GM20431 (cell line): Measurements from ENCODE around the gene SERHL2.
"Not testable (repeated sequence)": the region's sequence is repeated elsewhere in the genome, so short reads cannot be mapped to it uniquely, and the experiment has no call there.

Experiments used
- in situ Hi-C: fragments of 300-500 bp; cut with MseI, MboI; formaldehyde crosslinking; loops from one replicate; pipeline ENCODE4 v1.15.0; 2020; ENCODE audit warnings: low sequenced_read_pairs; ENCODE audit not compliant: unreplicated experiment

Gene SERHL2

GRCh38 chr22:42533638-42533977 lies 20.1 kb upstream of the SERHL2 start:
- in situ Hi-C loops: no loop called here

GRCh38 chr22:42535082-42535731 lies 18.5 kb upstream of the SERHL2 start:
- in situ Hi-C loops: not testable (repeated sequence)

DNA sequence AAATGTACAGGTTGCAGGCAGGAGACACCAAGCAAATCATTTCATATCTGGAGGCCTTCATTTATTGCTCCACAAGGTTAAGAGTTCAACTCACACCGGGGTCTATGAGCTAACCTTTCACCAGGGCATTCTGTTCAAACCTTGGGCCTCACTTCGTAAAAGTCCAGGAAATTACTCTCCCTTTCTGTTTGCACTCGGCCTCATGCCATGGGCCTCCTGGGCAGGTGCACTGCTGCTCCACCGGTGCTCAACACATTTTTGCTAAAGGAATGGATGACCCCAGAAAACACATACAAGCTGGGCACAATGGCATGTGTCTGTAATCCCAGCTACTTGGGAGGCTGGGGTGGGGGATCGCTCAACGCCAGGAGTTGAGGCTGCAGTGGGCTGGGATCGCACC lies 17.6 kb upstream of the SERHL2 start:
- in situ Hi-C loops: no loop called here

- in situ Hi-C loops: not testable (repeated sequence)
Observed at GRCh38 chr22:42536634-42537033, 17.1 kb upstream of the SERHL2 start.

GRCh38 chr22:42537199-42537831 lies 16.4 kb upstream of the SERHL2 start:
- in situ Hi-C loops: not testable (repeated sequence)

DNA sequence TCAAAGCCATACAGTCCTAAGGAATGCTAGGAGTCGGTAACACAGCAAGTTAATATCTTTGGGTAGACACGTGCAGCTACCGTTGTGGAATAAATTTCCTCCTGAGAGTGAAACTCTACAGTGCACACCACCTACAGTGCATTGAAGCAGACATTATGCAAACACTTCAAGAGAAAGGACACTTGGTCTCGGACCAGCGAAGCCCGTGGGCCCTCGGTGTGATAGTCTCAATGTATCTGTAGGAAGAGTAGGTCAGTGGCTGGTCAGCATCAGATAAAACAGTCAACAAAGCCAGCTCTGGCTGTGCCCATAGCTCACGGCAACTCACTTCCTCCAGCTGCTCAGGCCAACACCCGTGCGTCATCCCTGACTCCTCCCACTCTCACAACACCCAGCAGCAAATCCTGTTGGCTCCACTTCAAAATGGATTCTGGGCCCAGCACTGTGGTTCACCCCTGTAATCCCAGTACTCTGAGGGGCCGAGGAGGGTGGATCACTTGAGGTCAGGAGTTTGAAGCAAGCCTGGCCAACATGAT lies 14.5 kb upstream of the SERHL2 start:
- in situ Hi-C loops: not testable (repeated sequence)

DNA sequence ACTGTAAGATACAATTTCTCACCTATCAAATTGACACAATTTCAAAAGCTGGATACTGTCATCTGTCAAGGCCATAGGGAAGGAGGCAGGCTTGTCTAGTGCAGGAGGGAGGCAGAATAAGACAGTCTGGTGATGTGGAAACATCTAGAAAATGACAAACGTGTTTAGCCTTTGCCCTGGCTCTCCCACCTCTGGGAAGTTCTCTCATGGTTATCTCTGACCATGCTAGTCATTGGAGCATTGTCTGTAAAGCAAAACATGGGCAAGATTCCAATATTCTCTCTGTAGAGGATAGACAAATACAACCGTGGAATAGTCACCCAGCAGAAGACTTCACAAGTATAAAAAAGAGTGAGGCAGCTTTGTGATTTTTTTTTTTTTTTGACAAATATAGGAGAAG lies 9.1 kb upstream of the SERHL2 start:
- in situ Hi-C loops: no loop called here

- in situ Hi-C loops: no loop called here
Observed at GRCh38 chr22:42547562-42547961, 6.2 kb upstream of the SERHL2 start.

GRCh38 chr22:42548126-42548525 lies 5.6 kb upstream of the SERHL2 start:
- in situ Hi-C loops: not testable (repeated sequence)

- in situ Hi-C loops: no loop called here
Observed at GRCh38 chr22:42548597-42549330, 5.0 kb upstream of the SERHL2 start.

GRCh38 chr22:42549331-42550060 lies 4.3 kb upstream of the SERHL2 start:
- in situ Hi-C loops: no loop called here

DNA sequence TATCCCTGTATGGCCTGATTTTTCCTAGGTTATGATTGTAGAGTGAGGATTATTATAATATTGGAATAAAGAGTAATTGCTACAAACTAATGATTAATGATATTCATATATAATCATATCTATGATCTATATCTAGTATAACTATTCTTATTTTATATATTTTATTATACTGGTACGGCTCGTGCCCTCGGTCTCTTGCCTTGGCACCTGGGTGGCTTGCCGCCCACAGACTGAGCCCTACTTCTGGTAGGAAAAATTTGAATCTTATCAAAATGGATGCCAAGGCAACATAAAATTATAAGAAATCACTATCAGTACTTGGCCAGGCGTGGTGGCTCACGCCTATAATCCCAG lies 1.5 kb upstream of the SERHL2 start:
- in situ Hi-C loops: not testable (repeated sequence)

GRCh38 chr22:42560381-42560780 lies 6.6 kb downstream of the SERHL2 start:
- in situ Hi-C loops: no loop called here

GRCh38 chr22:42560781-42561180 lies 7.0 kb downstream of the SERHL2 start:
- in situ Hi-C loops: no loop called here

DNA sequence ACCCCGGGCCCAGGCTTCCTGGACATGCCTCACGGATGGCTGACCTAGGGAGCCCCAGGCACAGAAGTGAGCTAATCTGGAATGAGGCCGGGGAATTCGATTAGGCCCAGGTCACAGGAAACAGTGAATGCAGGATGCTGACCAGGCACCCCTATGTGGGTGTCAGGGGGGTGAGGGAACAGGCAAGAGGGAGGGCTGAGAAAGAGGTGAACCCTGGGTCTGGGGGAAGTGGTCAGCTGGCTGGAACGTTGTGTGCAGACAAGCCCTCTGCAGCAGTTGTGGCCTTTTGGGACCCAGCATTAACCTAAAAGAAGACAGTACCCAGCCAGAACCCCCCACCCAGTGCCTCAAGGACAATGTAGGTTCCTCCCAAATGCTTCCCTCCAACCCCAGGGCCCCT lies 8.1 kb downstream of the SERHL2 start:
- in situ Hi-C loops: no loop called here

DNA sequence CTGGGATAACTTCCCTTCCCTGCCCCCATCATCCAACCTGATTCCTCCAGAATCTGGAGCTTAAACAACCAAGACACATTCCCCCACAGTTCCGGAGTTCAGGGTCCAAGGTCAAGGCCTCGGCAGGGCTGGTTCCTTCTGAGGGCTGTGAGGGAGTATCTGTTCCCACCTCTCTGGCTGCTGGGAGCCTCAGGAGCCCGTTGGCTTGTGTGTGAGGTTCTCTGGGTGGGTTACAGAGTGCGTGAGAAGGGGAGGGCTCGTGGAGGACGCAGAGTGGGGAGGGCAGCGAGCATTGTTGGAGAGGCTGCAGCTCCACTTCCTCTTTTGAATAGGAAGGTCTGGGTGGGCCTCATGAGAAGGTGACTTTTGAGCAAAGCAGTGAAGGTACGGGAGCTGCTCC lies 8.5 kb downstream of the SERHL2 start:
- in situ Hi-C loops: no loop called here

DNA sequence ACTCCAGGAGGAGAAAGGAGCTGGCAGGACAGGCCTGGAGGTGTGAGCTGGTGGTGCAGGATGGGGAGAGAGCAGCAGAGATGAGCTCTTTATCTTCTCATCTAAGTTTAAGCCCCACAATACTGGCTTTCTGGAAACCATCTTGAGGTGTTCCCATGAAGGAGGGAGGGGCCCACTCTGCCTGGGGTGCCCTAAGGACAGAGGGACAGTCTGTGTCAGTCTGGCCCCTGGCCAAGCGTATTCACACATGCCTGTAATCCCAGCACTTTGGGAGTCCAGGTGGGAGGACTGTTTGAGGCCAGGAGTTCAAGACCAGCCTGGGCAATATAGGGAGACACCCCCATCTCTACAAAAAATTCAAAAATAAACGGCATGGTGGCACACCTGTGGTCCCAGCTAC lies 8.9 kb downstream of the SERHL2 start:
- in situ Hi-C loops: no loop called here

DNA sequence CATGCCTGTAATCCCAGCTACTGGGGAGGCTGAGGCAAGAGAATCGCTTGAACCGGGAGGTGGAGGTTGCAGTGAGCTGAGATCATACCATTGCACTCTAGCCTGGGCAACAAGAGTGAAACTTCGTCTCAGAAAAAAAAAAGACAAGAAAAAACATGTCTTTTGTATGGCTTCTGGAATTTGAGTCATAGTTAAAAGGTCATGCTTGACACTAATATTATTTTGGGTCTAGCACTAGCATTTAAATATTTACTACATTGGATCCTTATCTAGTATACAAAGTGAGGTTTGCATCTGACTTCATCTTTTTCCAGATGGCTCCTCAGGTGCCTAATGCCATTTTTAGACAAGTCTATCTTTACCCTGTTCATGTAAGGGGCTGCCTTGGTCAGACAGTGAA lies 10.2 kb downstream of the SERHL2 start:
- in situ Hi-C loops: not testable (repeated sequence)

- in situ Hi-C loops: no loop called here
Observed at GRCh38 chr22:42564699-42565098, 10.9 kb downstream of the SERHL2 start.

GRCh38 chr22:42565956-42566355 lies 12.2 kb downstream of the SERHL2 start:
- in situ Hi-C loops: no loop called here

DNA sequence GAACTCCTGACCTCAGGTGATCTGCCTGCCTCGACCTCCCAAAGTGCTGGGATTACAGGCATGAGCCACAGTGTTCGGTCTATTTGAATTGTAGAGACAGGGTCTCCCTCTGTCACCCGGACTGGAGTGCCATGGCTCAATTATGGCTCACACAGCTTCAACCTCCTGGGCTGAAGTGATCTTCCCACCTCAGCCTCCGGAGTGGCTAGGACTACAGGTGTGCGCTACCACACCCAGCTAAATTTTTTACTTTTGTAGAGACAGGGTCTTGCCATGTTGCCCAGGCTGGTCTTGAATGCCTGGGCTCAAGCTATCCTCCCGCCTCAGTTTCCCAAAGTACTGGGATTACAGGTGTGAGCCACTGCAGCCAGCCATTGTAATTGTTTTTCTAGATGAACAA lies 14.2 kb downstream of the SERHL2 start:
- in situ Hi-C loops: not testable (repeated sequence)
